OCI-LY7 (cell line): ENCODE results near the gene PTPMT1.

Experiments
- EZH2phosphoT487 ChIP-seq: fragments of 200-600 bp; sonication (generic); IDR thresholded peaks from 2 replicates; pipeline ENCODE4 v1.6.1; 2018; ENCODE audit warnings: low read depth, borderline replicate concordance, mild to moderate bottlenecking, mixed run types, antibody characterized with exemption, low read length, moderate library complexity, mixed read lengths
- TF ChIP-seq, protein P1 (sequence below): fragments of 200-600 bp; sonication (generic); conservative IDR thresholded peaks from 2 replicates; pipeline ENCODE4 v1.5.1; 2014; ENCODE audit warnings: mild to moderate bottlenecking, antibody characterized with exemption, low read length, moderate library complexity, mixed read lengths

DNA sequence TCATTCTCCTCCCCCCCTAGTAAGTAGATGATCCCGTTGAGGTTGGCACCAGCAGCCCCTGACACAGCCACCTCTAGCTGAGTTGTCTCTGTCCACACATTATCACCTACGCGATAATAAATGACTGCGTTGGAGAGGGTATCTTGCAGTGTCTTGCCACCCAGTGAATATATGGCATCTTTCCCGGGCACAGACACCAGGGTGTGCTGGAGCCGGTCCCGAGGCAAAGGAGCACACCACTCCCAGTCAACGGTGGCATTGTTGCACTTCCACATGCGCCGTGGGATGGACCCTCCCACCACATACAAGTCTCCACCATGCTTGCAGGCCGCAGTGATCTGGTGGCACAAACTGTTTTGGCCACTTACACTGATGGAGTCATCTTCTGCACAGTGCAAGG, 7.9 kb downstream of the PTPMT1 start:
- TF ChIP-seq, protein P1, sequence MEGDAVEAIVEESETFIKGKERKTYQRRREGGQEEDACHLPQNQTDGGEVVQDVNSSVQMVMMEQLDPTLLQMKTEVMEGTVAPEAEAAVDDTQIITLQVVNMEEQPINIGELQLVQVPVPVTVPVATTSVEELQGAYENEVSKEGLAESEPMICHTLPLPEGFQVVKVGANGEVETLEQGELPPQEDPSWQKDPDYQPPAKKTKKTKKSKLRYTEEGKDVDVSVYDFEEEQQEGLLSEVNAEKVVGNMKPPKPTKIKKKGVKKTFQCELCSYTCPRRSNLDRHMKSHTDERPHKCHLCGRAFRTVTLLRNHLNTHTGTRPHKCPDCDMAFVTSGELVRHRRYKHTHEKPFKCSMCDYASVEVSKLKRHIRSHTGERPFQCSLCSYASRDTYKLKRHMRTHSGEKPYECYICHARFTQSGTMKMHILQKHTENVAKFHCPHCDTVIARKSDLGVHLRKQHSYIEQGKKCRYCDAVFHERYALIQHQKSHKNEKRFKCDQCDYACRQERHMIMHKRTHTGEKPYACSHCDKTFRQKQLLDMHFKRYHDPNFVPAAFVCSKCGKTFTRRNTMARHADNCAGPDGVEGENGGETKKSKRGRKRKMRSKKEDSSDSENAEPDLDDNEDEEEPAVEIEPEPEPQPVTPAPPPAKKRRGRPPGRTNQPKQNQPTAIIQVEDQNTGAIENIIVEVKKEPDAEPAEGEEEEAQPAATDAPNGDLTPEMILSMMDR: no peak
- no peak for TF ChIP-seq EZH2phosphoT487
